Sigmoid colon (tissue), 4 donors: Measurements from ENCODE around the gene TET1.
"Not testable (repeated sequence)": the region's sequence is repeated elsewhere in the genome, so short reads cannot be mapped to it uniquely, and the experiment has no call there.

ENCODE experiments used
- POLR2A ChIP-seq, 2 donors: fragments of 450-650 bp; IDR thresholded peaks; one replicate each; pipeline ENCODE4 v1.6.1; 2016; ENCODE audit warnings: antibody characterized with exemption in 2 of 2, mild to moderate bottlenecking in 2 of 2, moderate library complexity in 2 of 2
- POLR2AphosphoS5 ChIP-seq, 4 donors: sonication (generic); formaldehyde crosslinking; IDR thresholded peaks; one replicate each; pipeline ENCODE4 v1.6.1; 2017; ENCODE audit warnings: antibody characterized with exemption in 4 of 4
- TF ChIP-seq, protein P1 (sequence below), 4 experiments: fragments of 450-650 bp in 3 of 4; fragments of 200-600 bp in 1 of 4; IDR thresholded peaks; one replicate each; pipeline ENCODE4 v1.5.1; 2016 to 2019; ENCODE audit warnings: antibody characterized with exemption in 4 of 4, mild to moderate bottlenecking in 3 of 4, moderate library complexity in 2 of 4

DNA sequence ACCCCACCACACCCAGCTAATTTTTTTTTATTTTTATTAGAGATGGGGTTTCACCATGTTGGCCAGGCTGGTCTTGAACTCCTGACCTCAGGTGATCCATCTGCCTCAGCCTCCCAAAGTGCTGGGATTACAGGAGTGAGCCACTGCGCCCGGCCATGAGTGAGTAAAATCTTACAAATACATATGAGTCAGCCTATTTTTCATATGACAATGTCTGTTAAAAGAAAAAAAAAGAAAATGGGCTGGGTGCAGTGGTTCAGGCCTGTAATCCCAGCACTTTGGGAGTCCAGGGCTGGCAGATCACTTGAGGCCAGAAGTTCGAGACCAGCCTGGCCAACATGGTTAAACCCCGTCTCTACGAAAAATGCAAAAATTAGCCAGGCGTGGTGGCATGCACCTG, 24.1 kb downstream of the TET1 start:
- TF ChIP-seq, protein P1, sequence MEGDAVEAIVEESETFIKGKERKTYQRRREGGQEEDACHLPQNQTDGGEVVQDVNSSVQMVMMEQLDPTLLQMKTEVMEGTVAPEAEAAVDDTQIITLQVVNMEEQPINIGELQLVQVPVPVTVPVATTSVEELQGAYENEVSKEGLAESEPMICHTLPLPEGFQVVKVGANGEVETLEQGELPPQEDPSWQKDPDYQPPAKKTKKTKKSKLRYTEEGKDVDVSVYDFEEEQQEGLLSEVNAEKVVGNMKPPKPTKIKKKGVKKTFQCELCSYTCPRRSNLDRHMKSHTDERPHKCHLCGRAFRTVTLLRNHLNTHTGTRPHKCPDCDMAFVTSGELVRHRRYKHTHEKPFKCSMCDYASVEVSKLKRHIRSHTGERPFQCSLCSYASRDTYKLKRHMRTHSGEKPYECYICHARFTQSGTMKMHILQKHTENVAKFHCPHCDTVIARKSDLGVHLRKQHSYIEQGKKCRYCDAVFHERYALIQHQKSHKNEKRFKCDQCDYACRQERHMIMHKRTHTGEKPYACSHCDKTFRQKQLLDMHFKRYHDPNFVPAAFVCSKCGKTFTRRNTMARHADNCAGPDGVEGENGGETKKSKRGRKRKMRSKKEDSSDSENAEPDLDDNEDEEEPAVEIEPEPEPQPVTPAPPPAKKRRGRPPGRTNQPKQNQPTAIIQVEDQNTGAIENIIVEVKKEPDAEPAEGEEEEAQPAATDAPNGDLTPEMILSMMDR (IDR thresholded peaks at IDR 0.05) = not testable (repeated sequence)
- TF ChIP-seq POLR2AphosphoS5, POLR2A (IDR thresholded peaks at IDR 0.05): not testable (repeated sequence)
